Medulla oblongata (tissue), 1 donor: ENCODE results near the gene ALPI.
"Not testable (repeated sequence)": the region's sequence is repeated elsewhere in the genome, so short reads cannot be mapped to it uniquely, and the experiment has no call there.

Experiments
- DNase-seq: peaks from one replicate; pipeline ENCODE4 v3.0.0-alpha.2; 2015; ENCODE audit errors: extremely low spot score

Gene ALPI

DNA sequence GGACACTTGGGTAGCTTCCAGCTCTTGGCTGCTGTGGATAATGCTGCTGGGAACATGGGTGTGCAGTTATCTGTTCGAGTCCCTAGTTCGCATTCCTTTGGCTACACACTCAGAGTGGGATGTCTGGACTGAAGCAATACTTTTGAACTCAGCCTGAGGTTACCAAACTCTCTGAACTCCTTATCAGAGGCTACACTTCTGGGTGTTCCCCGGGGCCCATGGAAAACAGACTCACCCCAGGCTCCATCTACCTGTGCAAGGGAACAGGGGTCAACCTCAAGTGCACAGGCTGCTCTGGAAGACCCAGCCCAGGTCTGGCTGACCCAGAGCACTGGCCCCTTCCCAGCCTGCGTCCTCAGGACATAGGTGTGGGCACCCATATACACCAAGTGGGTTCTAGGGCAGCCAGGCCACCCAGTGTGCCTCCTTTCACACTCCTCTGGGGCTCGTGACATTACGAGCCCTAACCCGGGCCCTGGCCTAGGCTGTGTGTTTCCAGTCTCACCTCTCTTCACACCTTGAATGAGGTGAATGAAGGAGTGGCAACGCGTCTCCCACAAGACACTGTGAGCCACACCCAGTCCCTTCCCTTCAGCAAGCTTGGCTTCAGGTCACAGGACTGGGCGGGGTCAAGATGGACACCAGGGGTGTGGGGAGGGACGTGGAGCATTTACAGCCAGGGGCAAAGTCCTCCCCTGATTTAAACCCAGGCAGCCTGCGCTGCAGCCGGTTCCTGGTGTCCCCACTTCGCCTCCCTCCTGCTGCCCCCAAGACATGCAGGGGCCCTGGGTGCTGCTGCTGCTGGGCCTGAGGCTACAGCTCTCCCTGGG is at the start of gene ALPI:
Gene ALPI (plus strand): TSS at position 728 of the 830 bp plus-strand sequence. CDS start 47 bp downstream, at position 775.
- DNase-seq = no peak

DNA sequence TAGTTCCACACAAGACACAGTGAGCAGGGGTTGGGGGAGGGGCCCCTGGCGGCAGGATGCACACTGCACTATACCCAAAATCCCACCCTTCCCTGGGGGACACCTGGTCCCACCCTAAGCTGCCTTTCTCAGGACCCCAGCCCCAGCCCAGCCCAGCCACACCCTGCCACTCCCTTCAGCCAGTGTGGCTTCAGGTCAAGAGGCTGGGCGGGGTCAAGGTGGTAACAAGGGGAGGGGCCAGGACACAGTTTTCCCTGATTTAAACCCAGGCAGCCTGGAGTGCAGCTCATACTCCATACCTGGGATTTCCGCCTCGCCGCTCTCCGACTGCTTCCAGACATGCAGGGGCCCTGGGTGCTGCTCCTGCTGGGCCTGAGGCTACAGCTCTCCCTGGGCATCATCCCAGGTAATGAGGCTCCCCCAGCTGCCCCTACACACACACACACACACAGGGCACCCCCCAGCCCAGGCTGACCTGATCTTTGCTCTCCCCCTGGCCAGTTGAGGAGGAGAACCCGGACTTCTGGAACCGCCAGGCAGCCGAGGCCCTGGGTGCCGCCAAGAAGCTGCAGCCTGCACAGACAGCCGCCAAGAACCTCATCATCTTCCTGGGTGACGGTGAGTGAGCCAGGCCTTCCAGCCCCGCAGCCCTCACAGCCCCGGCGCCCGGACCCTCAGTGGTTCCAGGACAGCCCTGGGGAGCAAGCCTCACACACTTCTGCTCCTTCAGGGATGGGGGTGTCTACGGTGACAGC is 49.2 kb upstream of the ALPI start, which contains the start of gene ALPG:
Gene ALPG (plus strand): TSS at position 289 of the 755 bp plus-strand sequence. CDS start 51 bp downstream, at position 340.
- no peak for DNase-seq

DNA sequence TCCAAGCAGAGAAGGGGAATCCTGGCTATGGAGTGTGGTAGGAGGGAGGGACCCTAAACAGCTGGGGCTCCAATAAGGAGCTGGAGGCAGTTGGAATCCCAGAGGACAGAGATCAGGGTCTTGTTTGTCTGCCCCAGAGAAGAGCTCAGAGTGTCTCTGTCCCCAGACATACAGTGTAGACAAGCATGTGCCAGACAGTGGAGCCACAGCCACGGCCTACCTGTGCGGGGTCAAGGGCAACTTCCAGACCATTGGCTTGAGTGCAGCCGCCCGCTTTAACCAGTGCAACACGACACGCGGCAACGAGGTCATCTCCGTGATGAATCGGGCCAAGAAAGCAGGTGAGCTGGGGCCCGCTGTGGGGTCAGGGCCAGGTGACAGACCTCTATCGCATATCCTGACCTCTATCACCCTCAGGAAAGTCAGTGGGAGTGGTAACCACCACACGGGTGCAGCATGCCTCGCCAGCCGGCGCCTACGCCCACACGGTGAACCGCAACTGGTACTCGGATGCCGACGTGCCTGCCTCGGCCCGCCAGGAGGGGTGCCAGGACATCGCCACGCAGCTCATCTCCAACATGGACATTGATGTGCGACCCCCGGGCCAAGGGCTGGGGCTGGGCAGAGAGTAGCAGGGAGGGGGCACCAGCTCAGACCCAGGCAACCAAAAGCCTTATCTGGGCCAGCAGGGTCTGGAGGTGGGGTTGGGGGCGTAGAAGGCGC is 48.4 kb upstream of the ALPI start:
- not testable (repeated sequence) for DNase-seq

DNA sequence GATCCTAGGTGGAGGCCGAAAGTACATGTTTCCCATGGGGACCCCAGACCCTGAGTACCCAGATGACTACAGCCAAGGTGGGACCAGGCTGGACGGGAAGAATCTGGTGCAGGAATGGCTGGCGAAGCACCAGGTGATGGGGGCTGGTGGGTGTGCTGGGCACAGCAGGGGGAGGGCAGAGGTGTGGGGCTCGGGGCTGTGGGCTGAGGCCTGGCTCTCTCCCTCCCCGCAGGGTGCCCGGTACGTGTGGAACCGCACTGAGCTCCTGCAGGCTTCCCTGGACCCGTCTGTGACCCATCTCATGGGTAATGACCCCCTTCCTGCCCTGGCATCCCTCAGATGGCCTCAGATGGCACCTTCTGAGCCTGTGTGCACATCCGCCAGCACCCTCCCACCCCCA is 47.7 kb upstream of the ALPI start:
- DNase-seq = not testable (repeated sequence)

DNA sequence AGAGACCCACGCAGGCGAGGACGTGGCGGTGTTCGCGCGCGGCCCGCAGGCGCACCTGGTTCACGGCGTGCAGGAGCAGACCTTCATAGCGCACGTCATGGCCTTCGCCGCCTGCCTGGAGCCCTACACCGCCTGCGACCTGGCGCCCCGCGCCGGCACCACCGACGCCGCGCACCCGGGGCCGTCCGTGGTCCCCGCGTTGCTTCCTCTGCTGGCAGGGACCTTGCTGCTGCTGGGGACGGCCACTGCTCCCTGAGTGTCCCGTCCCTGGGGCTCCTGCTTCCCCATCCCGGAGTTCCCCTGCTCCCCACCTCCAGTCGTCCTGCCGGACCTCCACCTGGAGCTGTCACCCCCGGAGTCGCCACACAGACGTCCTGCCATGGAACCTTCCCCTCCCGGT is 46.3 kb upstream of the ALPI start:
- not testable (repeated sequence) for DNase-seq

DNA sequence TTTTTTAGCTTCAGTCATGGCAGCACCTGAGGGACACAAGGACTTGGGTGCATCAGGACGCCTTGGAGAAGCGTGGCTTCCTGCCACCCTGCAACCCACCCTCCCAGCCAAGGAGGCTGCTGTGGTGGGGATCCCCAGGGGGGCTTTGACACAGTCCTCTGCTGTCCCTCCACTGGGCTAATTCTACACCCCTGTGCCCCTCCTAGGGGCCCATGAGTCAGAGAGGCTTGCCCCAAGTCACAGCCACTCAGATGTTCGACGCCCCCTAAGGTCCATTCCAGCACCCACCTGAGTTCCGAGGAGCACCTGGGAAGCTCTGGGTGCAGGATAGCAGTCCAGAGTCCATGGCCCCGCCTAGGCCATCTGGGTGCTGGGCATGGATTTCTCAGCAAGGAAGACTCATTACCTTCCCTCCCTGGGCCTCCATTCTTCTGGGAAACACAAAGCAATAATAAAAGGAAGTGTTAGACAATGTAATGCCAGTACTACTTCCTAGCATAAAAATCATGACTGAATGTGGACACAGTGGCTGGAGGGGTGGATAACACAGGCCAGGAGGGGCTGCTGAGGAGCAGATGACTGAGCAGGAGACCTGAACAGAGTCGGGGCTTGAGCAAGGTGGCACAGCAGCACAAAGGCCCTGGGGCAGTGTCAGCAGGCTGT is 45.6 kb upstream of the ALPI start:
- no peak for DNase-seq

DNA sequence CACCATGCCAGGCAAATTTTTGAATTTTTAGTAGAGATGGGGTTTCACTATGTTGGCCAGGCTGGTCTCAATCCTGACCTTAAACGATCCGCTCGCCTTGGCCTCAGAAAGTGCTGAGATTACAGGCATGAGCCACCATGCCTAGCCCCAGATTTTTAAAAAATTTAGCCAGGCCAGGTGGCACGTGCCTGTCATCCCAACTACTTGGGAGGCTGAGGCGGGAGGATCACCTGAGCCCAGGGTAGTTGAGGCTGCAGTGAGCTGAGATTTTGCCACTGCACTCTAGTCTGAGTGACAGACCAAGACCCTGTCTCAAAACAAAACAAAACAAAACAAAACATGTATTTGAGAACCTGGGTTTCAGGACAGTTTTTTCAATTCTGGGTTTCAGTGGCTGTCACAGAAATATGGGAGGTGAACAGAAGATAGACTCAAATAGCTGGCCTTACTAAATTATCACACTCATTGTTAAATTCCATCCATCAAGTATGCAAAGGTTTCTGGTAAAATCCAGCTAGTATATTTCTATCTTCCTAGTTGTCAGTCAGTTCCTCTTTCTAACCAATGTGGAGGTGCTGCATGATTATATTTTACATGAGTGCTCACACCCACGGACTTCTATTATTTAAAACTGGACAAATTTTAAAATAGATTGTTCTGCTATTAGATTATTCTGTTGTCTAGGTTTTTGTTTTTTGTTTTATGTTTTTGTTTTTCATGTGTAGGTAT is 43.9 kb upstream of the ALPI start:
- no peak for DNase-seq

DNA sequence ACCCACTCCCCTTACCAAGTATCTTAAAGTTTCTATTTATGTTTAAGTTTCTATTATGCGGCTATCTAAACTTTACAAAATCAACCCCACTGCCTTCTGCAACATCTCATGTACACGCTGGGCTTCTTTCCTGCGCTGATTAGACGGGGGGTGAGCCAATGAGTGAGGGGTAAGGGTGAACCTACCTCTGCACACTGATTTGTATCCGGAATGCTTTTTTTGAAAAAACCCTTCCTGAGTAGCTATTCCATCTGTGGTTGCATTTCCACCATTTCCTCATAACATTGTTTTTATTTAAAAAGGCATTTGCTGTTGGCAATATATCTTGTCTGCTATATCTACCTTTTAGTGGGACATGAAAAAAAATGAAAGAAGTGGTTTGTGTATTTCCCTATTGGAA is 43.0 kb upstream of the ALPI start:
- no peak for DNase-seq

DNA sequence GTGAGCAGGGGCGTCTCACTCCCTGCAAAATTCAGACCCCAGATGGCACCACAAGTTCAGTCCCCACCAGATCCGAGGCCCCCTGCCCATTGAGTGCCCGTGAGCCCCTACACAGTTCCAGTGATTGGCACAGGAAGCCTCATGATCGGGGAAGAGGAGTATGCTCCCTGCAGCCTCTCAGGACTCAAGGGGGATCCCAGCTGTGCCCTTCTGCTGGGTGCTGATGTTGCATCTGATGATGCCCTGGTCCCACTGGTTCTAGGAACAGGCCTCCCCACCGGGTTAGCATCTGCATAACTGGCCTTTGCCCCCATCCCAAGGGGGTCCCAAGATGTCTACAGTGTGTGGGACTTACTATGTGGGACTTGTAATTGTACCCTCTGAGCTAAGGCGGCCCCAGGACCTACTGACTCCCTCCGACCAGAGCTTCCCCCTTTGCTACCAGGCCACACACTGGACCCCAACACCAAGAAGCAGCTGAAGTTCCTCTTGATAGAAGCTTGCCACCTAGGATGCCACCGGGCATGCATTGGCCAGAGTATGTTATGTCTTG is 40.7 kb upstream of the ALPI start:
- DNase-seq = no peak

DNA sequence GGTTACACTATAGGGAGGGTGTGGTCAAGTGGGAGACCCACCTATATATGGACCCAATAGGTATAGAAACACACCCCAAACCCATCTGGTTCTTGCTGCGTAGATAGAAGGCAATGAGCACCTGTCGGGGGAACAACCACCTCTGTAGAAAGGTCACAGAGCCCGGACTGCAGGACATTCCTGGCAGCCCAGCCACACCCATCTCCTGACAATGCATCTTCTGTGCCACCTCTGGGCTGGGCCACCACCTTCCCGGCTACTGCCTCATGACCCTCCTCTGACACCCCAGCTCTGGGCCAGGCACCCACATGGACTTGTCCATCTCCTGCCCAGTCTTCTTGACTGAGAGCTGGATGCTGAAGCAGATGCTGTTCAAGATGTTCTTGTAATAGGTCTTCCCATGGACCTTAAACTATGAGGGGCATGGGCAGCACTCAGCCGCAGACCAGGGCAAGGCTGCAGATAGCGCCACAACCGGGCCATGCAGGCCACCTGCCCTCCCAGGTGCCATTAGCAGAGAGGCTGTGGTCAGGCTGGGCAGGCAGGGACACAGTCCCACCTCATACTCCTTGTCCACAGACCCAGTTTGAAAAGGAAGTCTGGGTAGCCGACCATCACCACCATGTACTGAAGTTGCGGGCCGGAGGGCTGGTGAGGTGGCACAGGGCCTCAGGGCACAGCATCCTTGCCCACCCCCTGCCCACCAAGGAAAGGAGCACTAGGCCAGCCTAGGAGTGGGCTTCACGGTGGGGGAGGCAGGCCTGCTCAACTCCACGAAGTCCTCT is 40.0 kb upstream of the ALPI start:
- DNase-seq = no peak

DNA sequence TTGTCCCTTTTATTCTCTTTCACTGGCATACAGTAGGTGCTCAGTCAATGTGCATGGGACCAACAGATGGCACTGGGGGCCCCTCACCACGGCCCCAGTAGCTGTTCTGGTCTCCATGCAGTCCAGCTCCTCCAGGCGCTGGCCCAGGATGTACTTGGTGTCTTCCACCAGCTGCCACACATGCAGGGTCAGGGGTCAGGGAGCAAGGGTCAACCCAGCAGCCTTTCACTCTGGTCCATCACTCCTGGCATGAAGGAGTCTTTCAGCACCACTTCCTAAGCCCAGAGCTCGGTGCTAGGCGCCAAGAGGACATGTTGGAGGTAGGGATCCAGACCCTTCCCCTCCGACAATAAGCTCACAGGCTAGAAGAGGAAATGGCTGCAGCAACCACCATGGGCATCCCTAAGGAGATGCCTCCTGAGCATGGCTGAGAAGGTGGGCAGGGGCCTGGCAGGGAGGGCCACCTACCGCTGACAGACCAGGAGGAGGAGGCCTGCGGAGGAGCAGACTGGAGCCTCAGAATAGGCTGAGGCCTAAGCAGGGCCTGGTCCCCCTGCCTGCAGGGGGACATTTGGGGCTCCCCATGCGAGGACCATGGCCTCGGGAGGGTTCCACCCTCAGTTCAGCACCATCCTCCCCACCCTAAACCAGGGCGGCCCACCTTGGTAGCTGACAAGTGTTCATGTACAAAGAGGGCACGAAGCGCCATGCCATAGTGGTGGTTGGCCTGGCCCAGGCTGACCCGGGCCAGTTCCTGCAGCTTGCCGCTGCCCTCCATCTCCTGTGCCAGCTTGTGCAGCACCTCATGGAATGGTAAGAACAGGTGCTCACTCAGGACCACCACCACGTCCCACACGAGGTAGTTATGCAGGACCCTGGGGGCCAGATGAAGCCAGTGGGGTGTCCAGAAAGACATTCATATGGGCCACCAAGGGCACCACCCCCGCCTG is 39.2 kb upstream of the ALPI start:
- DNase-seq = no peak

DNA sequence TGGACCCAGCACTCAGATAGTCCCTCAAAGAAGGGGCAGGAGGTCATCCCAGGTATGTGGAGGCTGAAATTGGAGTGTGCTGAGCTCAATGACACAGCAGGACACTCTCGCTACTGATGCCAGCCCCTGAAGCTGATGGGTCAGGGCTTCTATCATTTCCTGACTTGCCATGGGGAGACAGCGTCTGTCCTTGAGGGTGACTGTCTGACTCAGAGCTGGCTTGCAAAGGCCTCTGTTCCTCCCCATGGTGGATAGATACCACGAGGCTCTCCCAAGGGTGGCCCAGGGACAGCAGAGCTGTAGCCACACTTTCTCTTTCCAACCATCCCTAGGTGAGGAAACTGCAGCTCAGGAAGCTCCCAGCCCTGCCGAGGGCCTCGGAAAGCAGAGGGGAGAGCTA is 38.5 kb upstream of the ALPI start:
- DNase-seq = no peak

DNA sequence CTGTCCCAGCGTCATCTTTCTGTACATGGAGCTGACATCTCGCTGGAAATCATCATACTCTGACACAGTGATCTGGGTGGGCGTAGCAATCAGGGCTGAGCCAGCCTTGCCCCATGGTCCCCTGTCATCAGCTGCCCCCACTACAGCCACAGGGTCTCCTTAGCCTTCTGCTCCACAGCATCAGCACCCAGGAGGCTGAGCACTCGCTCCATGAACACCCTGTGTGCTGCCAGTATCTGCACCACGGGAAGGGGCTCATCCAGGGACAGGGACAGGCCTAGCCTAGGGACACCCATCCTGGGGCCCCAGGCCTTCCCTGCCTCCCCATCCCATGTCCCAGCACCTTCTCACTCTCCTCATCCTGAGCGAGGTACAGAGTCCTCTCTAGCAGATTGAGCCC is 37.9 kb upstream of the ALPI start:
- no peak for DNase-seq

DNA sequence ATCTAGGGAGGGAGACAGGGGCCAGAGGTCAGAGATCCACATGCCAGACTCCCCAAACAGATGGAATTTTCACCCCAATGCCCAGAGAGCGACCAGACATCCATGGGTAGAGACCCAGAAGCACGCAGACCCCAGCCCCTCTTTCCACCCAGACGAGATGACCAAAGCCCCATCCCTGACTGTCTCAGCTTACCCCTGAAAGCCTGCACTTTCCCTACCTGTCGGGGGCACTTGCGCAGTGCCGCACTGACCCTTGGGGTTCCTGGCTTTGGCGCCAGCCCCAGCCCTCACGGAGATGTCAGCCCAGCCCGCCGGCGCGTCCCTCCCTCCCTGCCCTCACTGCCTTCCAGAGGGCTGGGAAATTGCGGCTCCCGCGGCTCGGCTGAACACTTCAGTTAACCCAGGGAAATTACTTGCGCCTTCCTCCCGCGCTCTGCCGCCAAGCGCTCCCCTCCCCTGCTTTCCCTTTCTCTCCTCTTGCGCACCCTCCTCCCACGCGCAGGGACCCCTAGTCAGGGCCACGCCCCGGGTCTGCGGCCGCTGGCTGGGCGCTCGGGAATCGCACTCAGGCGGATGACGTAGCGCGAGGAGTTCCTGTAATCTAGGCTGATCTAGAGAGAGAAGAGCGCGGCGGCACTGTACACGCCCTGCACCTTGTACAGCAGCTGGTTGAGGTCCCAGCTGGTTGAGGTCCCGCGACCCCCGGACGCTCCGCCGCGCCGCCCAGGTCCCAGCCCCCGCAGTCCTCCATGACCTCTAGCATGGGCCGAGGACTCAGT is 37.3 kb upstream of the ALPI start:
- DNase-seq = no peak

DNA sequence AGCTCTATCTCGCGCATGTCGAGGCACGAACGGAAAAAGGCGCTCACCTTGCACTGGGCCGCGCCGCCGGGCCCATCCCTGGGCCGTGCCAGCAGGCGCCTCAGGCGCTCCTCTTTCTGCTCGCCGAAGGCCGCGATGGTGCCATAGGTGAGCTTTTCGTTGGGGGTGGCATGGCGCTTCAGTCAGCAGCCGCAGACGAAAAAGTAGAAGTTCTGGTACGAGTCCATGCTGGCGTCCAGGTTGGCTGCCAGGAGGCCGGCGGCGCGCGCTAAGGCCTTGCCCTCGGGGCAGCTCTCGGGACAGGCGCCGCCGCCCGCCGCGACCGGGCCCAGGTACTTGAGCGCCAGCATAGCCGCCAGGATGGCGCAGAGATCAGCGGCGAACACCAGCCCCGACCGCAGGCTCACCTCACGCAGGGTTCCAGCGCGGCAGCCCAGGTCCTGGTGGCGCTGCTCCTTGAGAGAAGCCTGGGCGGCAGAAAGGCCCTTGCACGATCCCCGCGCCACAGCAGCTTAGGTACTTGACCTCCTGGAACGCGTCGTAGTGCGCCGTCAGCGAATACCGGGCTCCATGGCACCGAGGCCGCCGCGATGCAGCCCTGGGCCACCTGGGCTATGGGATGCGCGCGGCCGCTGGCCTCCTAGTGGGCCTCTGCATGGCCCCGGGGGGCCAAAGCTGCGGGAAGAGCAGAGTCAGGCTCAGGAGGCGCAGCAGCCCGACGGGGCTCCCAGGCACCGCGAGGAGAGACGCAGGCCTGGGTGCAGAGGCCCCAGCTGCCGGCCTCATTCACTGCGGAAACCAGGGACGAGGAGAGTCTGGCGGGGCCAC is 36.5 kb upstream of the ALPI start:
- no peak for DNase-seq

DNA sequence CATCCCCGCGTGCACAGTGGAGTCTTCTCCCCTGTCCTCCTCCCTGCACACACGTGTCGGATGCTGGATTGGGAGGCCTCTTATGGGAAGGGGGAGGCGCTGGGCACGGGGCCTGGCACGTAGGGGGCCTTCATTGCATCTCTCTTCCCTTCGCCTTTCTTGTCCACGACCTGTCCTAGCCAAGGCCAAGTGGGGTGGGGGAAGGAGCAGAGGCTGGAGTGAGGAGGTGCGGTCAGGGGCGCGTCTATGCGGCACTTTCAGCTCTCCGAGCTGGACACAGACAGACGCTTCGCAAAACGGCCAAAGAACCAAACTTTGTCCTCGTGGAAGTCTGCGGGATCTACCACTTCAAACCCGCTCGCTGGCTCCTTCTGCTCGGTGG is 35.9 kb upstream of the ALPI start:
- DNase-seq = no peak
